HG02884 (cell line): ENCODE data around the gene E4F1.
"Not testable (repeated sequence)": the region's sequence is repeated elsewhere in the genome, so short reads cannot be mapped to it uniquely, and the experiment has no call there.

Source experiments
- ATAC-seq: cut with Tn5 transposase; IDR thresholded peaks from one replicate; pipeline ENCODE4 v1.9.1; 2021; ENCODE audit warnings: mild to moderate bottlenecking, moderate library complexity; ENCODE audit not compliant: unreplicated experiment

E4F1 gene

GRCh38 chr16:2243031-2243528, 19.7 kb downstream of the E4F1 start:
- ATAC-seq = no peak

GRCh38 chr16:2243781-2244180, 20.4 kb downstream of the E4F1 start:
- no peak for ATAC-seq

- ATAC-seq = no peak
Observed at GRCh38 chr16:2244301-2244700, 20.9 kb downstream of the E4F1 start.

GRCh38 chr16:2244926-2245795, 21.8 kb downstream of the E4F1 start:
- no peak for ATAC-seq

GRCh38 chr16:2246301-2246885, 23.0 kb downstream of the E4F1 start:
- ATAC-seq = no peak

GRCh38 chr16:2250652-2251295, 27.4 kb downstream of the E4F1 start:
- ATAC-seq = no peak

DNA sequence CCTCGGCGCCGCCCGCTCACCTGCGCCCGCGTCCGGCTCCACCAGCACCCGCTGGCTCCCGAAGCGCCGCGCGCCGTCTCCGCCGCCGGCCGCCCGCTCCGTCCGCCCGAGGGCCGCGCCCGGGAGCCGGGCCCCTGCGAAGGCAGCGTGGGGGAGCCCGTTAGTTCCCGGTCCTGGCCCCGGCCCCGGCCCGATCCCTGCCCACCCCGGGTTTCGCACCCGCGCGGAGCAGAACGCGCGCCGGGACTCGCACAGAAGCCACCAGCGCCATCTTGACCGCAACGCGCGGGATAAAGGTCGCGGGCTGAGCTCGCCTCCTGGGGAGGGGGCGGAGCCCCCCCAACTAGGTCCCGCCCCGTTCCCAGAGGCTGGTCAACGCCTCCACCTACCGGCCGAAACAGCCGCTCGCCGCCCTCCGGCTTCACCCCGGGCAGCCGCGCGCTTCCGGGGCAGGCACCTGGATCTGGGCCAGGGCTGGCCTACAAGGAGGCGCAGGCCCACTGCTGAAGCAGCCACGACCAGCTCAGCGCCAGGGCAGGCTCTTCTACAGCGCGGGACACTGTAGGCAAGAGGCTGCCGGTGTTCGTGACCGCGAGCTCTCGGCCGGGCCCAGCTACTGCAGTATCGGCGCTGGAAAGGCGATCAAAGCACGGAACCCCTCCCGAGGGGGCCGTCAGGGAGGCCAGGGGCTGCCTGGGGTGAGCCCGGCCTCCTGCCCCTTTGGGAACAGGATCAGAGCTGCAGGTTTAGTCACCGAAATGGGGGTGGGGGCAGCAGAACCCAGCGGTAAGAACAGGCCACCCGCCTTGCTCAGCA, 28.1 kb downstream of the E4F1 start, which contains the start of gene ECI1:
Gene ECI1, minus strand, starts transcription at position 292 of the 816 bp plus-strand sequence. Its CDS starts 21 bp downstream, at position 271.
- ATAC-seq = peak; percentile 75

DNA sequence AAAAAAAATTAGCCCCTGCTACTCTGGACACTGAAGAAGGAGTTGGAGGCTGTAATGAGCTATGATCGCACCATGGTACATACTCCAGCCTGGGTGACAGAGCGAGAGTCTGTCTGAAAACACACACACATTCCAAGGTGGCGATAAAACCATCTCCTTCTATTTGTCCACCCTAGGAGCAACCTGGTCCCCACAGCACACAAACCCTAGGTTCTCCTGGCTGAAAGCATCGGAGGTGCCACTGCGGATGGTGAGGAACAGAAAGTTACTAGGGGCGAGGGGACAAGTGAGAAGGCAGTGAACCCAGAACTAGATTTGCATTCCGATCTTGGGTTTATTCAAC, 29.4 kb downstream of the E4F1 start:
- no peak for ATAC-seq

- ATAC-seq = no peak
Observed at GRCh38 chr16:2253293-2253692, 29.9 kb downstream of the E4F1 start.

DNA sequence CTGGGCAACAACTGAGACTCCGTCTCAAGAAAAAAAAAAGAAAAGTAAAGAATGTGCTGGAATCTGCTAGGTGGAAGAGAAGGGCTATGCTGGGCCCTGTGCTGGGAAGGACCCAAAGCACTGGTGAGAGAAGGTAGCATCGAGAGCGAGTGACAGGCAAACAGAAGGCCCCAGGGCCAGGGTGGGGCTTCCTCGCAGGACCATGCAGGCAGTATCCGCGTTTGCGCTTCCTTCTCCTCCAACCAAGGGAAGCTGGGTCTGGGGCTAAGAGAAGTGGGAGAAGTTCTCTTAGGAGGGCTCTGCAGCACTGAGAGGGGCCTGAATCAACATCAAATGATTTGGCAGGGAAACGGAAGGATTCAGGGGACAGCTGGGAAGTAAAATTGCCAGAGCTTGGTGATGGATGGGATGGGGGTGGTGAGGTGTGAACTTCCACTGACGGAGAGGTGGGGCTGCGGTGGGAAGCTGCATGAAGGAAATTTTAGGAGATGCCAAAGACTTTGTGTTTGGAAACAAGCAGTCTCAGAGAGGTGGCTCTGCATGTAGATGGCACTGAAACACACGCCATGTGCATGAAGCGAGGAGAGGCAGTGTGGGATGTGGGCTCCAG, 33.2 kb downstream of the E4F1 start:
- ATAC-seq = no peak

DNA sequence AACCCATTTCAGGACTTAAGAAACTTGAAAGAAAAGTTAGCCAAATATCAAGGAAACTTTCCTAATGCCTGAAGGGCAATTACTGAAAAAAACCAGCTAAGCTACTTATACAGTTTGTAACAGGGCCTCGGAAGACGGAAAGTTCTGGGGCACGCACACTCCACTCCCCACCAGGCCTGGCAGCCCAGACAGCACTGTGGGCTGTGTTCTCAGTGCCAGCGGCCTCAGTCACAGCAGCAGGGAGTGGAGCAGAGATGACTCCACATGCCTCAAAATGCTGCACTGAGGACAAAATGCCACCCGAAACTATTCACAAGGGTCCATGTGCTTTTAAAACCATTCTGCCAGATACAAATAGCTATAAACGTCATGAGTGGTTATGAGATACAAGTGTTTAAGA, 34.3 kb downstream of the E4F1 start:
- ATAC-seq = no peak

DNA sequence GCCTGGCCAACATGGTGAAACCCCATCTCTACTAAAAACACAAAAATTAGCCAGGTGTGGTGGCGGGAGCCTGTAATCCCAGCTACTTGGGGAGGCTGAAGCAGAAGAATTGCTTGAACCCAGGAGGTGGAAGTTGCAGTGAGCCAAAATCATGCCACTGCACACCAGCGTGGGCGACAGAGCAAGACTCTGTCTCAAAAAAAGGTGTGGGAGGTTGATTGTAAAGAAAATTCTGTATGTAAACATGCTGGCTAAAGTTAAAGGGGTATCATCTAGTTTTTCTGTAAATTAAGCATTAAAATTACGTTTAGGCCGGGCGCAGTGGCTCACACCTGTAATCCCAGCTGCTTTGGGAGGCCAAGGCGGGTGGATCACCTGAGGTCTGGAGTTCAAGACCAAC, 35.1 kb downstream of the E4F1 start:
- not testable (repeated sequence) for ATAC-seq

GRCh38 chr16:2260250-2260649, 36.9 kb downstream of the E4F1 start:
- ATAC-seq = no peak

DNA sequence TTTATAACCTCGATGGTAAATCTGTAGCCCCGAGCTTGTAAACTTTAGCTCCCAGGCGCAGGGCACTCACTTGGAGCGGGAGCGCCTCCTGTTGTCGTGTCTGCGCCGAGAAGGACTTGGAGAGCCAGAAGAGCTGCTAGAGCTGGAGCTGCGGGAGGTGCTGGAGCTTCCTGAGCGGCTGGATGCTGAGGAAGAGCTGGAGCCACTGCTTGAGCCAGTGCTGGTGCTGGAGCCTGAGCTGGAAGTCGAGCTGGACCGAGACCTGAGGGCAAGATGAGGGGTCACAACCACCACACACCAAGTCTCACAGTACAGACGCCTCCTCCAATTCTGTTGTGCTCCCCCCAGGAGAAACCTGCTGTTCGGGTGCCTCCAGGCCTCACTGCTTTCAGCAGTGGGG, 39.6 kb downstream of the E4F1 start:
- ATAC-seq = not testable (repeated sequence)

- not testable (repeated sequence) for ATAC-seq
Observed at GRCh38 chr16:2266887-2267286, 43.5 kb downstream of the E4F1 start.

DNA sequence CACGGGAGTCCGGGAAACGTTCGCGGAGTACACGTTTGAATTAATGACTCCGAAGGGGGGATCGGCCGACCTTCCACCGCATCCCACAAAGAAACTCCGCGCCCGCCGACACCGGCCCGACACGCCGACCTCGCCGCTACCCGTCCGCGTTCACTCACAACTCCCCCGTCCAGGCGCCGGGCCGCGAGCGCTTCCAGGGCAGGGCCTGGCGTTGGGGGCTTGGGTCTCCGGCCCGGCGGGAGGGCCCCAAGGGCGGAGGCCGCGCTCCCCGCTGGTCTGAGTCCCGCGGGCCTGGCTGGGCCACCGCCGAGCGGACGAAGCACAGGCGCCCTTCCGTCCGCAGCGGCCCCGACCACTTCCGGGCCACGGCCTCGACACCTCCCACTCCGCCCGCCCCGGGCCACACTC, 44.1 kb downstream of the E4F1 start:
- ATAC-seq = peak; percentile 54

GRCh38 chr16:2267913-2268666, 44.7 kb downstream of the E4F1 start, which contains the start of gene RNPS1:
TSS of gene RNPS1 (minus strand) at chr16:2268126. CDS start at chr16:2264643, 3,483 bp downstream.
- ATAC-seq = peak; percentile 61

GRCh38 chr16:2270070-2270462, 46.7 kb downstream of the E4F1 start:
- no peak for ATAC-seq

GRCh38 chr16:2270588-2271470, 47.4 kb downstream of the E4F1 start:
- ATAC-seq = no peak
